Measurements from ENCODE around the gene ALG1. TPM values are rescaled to one million over a fixed set of nuclear protein-coding genes. Genes with fewer than 3 reads are reported as not detected.
A peak's percentile ranks its signal among the peaks of the same experiment; 100 is the strongest.
"Not testable (repeated sequence)": the region's sequence is repeated elsewhere in the genome, so short reads cannot be mapped to it uniquely, and the experiment has no call there.

Gene ALG1
- total and polyA plus RNA-seq, 9 donors: 10.1 to 13.6 (median 12.8) TPM

GRCh38 chr16:5097061-5097469 is 25.4 kb downstream of the ALG1 start:
- not testable (repeated sequence) for H3K36me3 ChIP-seq (ENCODE audit: control insufficient read depth, insufficient read depth, low read length); H3K9me3 ChIP-seq (replicated peaks; ENCODE audit: control insufficient read depth, low read depth, low read length); H3K4me1 ChIP-seq (ENCODE audit: control insufficient read depth, insufficient read depth, low read length); H3K27me3 ChIP-seq (ENCODE audit: control insufficient read depth, insufficient read depth, low read length)
- peak overlapping the region; percentile 82 for H3K27ac ChIP-seq (ENCODE audit: low read length)
- H3K4me3 ChIP-seq (ENCODE audit: low read length): peak overlapping the region; percentile 50
- 0% methylated on average over 21 of the region's 23 CpGs for WGBS (ENCODE audit: insufficient coverage)
- peak; percentile 59 for DNase-seq

GRCh38 chr16:5097470-5098220 is 26.0 kb downstream of the ALG1 start, which contains the start of gene EEF2KMT:
Gene EEF2KMT, minus strand, starts transcription at chr16:5097795. Its CDS starts 56 bp downstream, at chr16:5097739.
- Histone ChIP-seq H3K27ac (ENCODE audit: low read length) (peak within 1 kb of the TSS; percentile 82), H3K4me3 (ENCODE audit: low read length) (peak within 1 kb of the TSS; percentile 50)
- peak; percentile 100 for DNase-seq
- not testable (repeated sequence) for H3K9me3 ChIP-seq (replicated peaks; ENCODE audit: control insufficient read depth, low read depth, low read length); H3K27me3 ChIP-seq (ENCODE audit: control insufficient read depth, insufficient read depth, low read length); H3K36me3 ChIP-seq (ENCODE audit: control insufficient read depth, insufficient read depth, low read length); H3K4me1 ChIP-seq (ENCODE audit: control insufficient read depth, insufficient read depth, low read length)
- WGBS (ENCODE audit: insufficient coverage): under 1% methylated on average over 64 of the region's 67 CpGs

DNA sequence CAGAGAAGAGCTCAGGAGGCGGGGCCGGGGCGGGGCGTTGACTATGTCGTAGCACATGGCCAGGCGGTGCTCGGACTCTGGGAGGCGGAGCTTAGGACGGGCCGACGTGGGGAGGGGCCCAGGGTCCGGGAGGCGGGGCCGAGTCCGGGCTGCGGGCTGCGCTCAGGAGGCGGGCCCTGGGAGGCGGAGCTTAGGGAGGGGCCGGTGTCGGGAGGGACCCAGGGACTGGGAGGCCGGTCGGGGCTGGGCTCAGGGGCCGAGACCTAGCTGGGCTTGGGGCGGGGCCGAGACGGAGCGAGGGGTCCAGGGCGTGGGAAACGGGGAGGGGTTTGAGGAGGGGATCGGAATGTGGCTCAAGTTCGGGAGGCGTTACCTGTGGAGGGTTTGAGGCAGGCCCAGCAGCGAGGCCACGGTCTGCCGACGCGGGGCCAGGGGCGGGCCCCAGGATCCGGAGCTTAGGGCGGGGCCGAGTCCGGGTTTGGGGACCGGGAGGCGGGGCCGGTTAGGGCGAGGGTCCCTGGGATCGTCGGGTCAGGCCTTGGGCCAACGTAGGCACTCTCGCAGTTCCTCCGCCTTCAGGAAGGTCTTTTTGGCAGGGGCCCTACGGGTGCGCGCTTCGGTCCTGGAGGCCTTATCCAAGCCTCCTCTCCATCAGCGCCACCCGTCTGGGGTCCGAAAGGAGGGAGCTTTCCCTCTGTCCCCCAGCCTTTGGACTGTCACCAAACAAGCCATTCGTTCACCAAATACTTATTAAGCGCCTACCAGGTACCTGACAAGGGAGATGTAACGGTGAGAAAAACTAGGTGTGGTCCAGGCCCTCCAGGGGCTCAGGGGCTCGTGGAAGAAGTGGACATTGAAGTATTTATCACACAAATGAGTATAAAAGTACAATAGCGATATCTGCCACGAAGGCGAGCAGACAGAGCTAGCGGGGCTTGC is 26.8 kb downstream of the ALG1 start:
- Histone ChIP-seq H3K4me3 (ENCODE audit: low read length) (peak overlapping the region; percentile 48), H3K27ac (ENCODE audit: low read length) (peak overlapping the region; percentile 82)
- H3K9me3 ChIP-seq (replicated peaks; ENCODE audit: control insufficient read depth, low read depth, low read length); H3K27me3 ChIP-seq (ENCODE audit: control insufficient read depth, insufficient read depth, low read length); H3K36me3 ChIP-seq (ENCODE audit: control insufficient read depth, insufficient read depth, low read length); H3K4me1 ChIP-seq (ENCODE audit: control insufficient read depth, insufficient read depth, low read length): not testable (repeated sequence)
- 0% methylated on average over 27 of the region's 67 CpGs for WGBS (ENCODE audit: insufficient coverage)
- DNase-seq: peak; percentile 90

DNA sequence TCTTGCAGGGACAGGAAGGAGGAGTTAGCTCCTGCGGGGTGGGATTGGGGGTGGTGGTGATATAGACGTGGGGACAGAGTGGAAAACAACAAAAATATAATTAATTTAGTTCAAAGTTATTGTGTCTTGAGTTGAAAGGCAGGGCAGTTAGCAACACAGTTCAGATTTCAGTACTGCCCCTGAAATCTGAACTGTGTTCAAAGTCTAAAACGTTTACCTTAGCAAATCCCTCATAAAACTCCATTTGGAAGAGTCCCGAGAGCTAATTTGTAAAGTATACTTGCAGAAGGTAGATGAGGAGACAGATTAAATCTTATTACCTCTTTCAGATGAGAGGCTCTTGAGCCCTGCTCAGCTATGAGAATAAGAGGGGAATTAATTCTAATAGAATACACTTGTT is 27.5 kb downstream of the ALG1 start:
- not testable (repeated sequence) for H3K4me3 ChIP-seq (ENCODE audit: low read length); H3K36me3 ChIP-seq (ENCODE audit: control insufficient read depth, insufficient read depth, low read length); DNase-seq; H3K9me3 ChIP-seq (replicated peaks; ENCODE audit: control insufficient read depth, low read depth, low read length); H3K27ac ChIP-seq (ENCODE audit: low read length); H3K4me1 ChIP-seq (ENCODE audit: control insufficient read depth, insufficient read depth, low read length); H3K27me3 ChIP-seq (ENCODE audit: control insufficient read depth, insufficient read depth, low read length)
- no CpG with 5 or more reads among the region's 4 CpGs for WGBS (ENCODE audit: insufficient coverage)

DNA sequence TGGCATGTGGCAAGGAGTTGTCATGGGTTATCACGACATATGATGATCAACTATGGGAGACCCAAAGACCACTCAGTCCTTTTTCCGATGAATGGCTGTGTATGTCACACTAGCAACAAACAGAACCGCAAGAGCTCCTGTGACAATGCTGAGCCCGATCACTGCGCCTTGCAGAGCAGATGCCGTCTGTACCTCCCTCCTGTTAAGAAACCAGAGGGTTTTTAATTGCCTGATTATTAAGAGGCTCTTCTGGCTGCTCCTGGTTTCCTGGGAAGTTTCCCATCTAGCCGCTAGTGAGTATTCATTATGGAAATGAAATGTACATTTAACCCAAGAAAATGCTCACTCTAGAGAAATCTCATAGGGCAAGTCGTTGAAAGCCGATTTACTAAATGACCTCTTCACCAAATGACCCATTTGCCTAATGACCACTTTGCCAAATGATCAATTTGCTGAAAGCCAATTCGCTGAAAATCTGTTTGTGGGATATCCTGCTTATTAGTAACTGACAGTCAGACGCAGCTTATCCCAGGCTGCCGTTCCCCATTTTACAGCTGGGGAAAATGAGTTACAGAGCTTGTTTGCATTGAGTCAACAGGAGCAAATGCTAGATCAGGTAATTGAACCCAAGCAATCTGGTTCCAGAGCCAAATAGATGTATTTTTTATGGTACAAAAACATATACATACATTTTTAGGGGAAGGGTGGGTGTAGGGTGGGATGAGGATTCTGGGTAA is 31.8 kb downstream of the ALG1 start:
- not testable (repeated sequence) for H3K4me1 ChIP-seq (ENCODE audit: control insufficient read depth, insufficient read depth, low read length); H3K36me3 ChIP-seq (ENCODE audit: control insufficient read depth, insufficient read depth, low read length); H3K9me3 ChIP-seq (replicated peaks; ENCODE audit: control insufficient read depth, low read depth, low read length); H3K27me3 ChIP-seq (ENCODE audit: control insufficient read depth, insufficient read depth, low read length); DNase-seq; H3K27ac ChIP-seq (ENCODE audit: low read length); H3K4me3 ChIP-seq (ENCODE audit: low read length)
- WGBS (ENCODE audit: insufficient coverage): 74% methylated on average over 7 of the region's 12 CpGs

- not testable (repeated sequence) for H3K9me3 ChIP-seq (replicated peaks; ENCODE audit: control insufficient read depth, low read depth, low read length); H3K27ac ChIP-seq (ENCODE audit: low read length); H3K4me3 ChIP-seq (ENCODE audit: low read length); DNase-seq; H3K27me3 ChIP-seq (ENCODE audit: control insufficient read depth, insufficient read depth, low read length); H3K36me3 ChIP-seq (ENCODE audit: control insufficient read depth, insufficient read depth, low read length); H3K4me1 ChIP-seq (ENCODE audit: control insufficient read depth, insufficient read depth, low read length)
- no CpG with 5 or more reads among the region's 5 CpGs for WGBS (ENCODE audit: insufficient coverage)
Measured at GRCh38 chr16:5105039-5105438, 33.4 kb downstream of the ALG1 start.

DNA sequence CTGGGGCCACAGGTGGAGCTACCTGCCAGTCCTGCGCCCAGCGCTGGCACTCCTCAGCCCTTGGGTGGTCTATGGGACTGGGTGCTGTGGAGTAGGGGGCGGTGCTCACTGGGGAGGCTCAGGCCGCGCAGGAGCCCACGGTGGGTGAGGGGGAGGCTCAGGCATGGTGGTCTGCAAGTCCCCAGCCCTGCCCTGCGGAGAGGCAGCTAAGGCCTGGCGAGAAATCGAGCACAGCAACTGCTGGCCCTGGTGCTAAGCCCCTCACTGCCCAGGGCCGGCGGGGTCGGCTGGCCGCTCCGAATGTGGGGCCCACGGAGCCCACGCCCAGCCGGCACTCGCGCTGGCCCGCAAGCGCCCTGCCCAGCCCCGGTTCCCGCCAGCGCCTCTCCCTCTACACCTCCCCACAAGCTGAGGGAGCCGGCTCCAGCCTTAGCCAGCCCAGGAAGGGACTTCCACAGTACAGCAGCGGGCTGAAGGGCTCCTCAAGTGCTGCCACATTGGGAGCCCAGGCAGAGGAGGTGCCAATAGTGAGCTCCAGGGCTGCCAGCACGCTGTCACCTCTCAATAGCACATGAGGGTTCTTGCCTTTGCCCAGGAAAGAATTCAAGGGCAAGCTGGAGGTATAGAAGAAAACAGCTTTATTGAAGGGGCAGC is 37.0 kb downstream of the ALG1 start:
- 86% methylated on average over 15 of the region's 27 CpGs for WGBS (ENCODE audit: insufficient coverage)
- no peak for DNase-seq
- Histone ChIP-seq H3K4me3 (ENCODE audit: low read length) (no peak overlapping the region), H3K27me3 (ENCODE audit: control insufficient read depth, insufficient read depth, low read length) (no peaks in the 10 kb centered on the region), H3K36me3 (ENCODE audit: control insufficient read depth, insufficient read depth, low read length) (no peaks in the 10 kb centered on the region), H3K27ac (ENCODE audit: low read length) (no peak overlapping the region), H3K4me1 (ENCODE audit: control insufficient read depth, insufficient read depth, low read length) (no peaks in the 10 kb centered on the region), H3K9me3 (replicated peaks; ENCODE audit: control insufficient read depth, low read depth, low read length) (no peaks in the 10 kb centered on the region)

- WGBS (ENCODE audit: insufficient coverage): 92% methylated on average over 7 of the region's 10 CpGs
- H3K4me3 ChIP-seq (ENCODE audit: low read length); H3K27ac ChIP-seq (ENCODE audit: low read length); DNase-seq; H3K36me3 ChIP-seq (ENCODE audit: control insufficient read depth, insufficient read depth, low read length); H3K27me3 ChIP-seq (ENCODE audit: control insufficient read depth, insufficient read depth, low read length); H3K4me1 ChIP-seq (ENCODE audit: control insufficient read depth, insufficient read depth, low read length); H3K9me3 ChIP-seq (replicated peaks; ENCODE audit: control insufficient read depth, low read depth, low read length): not testable (repeated sequence)
Measured at GRCh38 chr16:5110933-5111332, 39.3 kb downstream of the ALG1 start.

DNA sequence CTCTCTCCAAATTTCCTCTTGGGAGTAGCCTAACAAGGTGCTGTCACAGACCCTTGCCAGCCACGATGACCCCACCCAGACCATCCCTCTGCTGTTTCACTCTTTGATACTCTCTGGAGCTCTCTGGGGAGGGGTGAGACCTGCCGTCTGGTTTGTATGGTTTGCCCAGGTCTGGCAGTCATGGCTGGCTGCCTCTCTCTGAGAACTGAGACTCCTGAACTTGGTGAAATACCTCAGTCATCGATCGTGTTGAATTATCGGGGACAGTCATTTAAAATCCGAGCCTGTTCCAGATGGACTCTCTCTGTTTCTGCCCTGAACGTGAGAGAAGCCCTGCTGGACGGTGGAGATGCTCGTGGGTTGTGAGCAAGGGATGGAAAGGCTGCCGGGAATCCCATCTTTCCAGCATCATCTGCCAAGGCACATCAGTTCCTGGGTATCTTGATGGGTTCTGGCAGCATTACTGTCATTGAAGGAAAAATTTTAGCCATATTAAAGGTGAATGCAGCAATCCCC is 45.2 kb downstream of the ALG1 start:
- DNase-seq: not testable (repeated sequence)

More for the DNA sequence above, 45.2 kb downstream of the ALG1 start:
- WGBS (ENCODE audit: insufficient coverage): 45% methylated on average over 6 of the region's 10 CpGs
- not testable (repeated sequence) for H3K27me3 ChIP-seq (ENCODE audit: control insufficient read depth, insufficient read depth, low read length); H3K36me3 ChIP-seq (ENCODE audit: control insufficient read depth, insufficient read depth, low read length); H3K4me1 ChIP-seq (ENCODE audit: control insufficient read depth, insufficient read depth, low read length); H3K27ac ChIP-seq (ENCODE audit: low read length); H3K4me3 ChIP-seq (ENCODE audit: low read length); H3K9me3 ChIP-seq (replicated peaks; ENCODE audit: control insufficient read depth, low read depth, low read length)

All from muscle of leg (tissue), 11 donors.